GM13977 (cell line): ENCODE measurements around the gene PROM2.
"Not testable (repeated sequence)": the region's sequence is repeated elsewhere in the genome, so short reads cannot be mapped to it uniquely, and the experiment has no call there.

Experiments
- DNase-seq: peaks from one replicate; pipeline ENCODE4 v3.0.0; 2012; ENCODE audit warnings: low spot score
- in situ Hi-C: fragments of 300-500 bp; cut with MboI; formaldehyde crosslinking; loops from one replicate; pipeline ENCODE4 v1.12.0; 2022; ENCODE audit warnings: low sequenced_read_pairs, low pct_unique_long_range_greater_than_20kb, mixed read lengths, inconsistent platforms; ENCODE audit not compliant: unreplicated experiment
- TF ChIP-seq, protein P1 (sequence below): IDR thresholded peaks from 2 replicates; pipeline ENCODE4 v1.5.1; 2012; ENCODE audit warnings: mild to moderate bottlenecking, control low read depth; ENCODE audit not compliant: insufficient read depth; ENCODE audit errors: extremely low read depth, missing control alignments

Gene PROM2

DNA sequence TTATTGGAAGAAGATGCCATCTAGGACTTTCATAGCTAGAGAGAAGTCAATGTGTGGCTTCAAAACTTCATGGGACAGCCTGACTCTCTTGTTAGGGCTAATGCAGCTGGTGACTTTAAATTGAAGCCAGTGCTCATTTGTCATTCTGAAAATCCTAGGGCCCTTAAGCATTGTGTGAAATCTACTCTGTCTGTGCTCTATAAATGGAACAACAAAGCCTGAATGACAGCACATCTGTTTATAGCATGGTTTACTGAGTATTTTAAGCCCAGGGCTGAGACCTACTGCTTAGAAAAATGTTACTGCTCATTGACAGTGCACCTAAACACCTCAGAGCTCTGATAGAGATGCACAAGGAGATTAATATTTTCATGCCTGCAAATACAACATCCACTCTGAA, 36.1 kb upstream of the PROM2 start:
- in situ Hi-C loops: no loop called here
- TF ChIP-seq, protein P1, sequence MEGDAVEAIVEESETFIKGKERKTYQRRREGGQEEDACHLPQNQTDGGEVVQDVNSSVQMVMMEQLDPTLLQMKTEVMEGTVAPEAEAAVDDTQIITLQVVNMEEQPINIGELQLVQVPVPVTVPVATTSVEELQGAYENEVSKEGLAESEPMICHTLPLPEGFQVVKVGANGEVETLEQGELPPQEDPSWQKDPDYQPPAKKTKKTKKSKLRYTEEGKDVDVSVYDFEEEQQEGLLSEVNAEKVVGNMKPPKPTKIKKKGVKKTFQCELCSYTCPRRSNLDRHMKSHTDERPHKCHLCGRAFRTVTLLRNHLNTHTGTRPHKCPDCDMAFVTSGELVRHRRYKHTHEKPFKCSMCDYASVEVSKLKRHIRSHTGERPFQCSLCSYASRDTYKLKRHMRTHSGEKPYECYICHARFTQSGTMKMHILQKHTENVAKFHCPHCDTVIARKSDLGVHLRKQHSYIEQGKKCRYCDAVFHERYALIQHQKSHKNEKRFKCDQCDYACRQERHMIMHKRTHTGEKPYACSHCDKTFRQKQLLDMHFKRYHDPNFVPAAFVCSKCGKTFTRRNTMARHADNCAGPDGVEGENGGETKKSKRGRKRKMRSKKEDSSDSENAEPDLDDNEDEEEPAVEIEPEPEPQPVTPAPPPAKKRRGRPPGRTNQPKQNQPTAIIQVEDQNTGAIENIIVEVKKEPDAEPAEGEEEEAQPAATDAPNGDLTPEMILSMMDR: no peak
- no peak for DNase-seq

DNA sequence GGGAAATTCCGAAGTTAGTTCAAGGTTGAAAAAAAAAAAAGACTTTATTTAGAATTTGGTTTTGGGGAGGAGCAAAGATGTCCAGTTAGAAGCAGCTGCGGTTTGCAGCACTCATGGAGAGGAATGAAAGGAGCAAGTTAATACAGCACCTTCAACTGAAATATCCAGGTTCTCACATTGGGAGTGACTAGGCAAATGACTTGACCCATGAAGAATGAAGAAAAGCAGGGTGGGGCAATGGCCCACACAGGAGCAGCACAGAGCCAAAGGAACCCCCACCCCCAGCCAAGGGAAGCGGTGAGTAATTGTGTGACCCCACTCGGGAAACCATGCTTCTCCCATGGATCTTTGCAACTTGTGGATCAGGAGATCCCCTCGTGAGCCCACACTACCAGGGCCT, 34.2 kb upstream of the PROM2 start:
- TF ChIP-seq, protein P1: no peak
- in situ Hi-C loops: no loop called here
- DNase-seq: no peak

GRCh38 chr2:95240556-95240955, 33.7 kb upstream of the PROM2 start:
- no peak for DNase-seq
- TF ChIP-seq, protein P1: no peak
- in situ Hi-C loops: no loop called here

DNA sequence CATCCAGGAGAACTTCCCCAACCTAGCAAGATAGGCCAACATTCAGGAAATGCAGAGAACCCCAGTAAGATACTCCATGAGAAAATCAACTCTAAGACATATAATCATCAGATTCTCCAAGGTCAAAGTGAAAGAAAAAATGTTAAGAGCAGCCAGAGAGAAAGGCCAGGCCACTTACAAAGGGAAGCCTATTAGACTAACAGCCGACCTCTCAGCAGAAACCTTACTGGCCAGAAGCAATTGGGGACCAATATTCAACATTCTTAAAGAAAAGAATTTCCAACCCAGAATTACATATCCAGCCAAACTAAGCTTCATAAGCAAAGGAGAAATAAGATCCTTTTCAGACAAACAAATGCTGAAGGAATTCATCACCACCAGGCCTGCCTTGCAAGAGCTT, 32.2 kb upstream of the PROM2 start:
- DNase-seq, in situ Hi-C loops: not testable (repeated sequence)

DNA sequence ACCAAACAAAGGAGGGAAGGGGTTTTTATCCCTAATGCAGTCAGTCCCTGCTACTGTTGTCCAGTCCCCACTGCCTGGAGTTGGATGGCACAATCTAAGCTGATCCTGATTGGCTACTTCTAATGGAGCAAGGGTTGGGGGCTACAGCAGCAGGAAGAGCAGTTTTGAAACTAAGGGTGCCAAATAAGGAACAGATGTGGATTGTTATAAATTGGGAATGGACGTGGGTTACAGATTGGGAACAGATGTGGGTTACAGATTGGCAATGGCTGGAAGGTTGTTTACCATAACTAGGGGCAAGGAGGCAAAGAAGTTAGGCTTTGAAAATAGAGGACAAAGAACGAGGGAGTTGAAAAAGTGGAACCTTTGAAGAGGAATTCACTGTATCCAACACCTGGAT, 16.0 kb upstream of the PROM2 start:
- in situ Hi-C loops: no loop called here
- TF ChIP-seq, protein P1: no peak
- DNase-seq: no peak

DNA sequence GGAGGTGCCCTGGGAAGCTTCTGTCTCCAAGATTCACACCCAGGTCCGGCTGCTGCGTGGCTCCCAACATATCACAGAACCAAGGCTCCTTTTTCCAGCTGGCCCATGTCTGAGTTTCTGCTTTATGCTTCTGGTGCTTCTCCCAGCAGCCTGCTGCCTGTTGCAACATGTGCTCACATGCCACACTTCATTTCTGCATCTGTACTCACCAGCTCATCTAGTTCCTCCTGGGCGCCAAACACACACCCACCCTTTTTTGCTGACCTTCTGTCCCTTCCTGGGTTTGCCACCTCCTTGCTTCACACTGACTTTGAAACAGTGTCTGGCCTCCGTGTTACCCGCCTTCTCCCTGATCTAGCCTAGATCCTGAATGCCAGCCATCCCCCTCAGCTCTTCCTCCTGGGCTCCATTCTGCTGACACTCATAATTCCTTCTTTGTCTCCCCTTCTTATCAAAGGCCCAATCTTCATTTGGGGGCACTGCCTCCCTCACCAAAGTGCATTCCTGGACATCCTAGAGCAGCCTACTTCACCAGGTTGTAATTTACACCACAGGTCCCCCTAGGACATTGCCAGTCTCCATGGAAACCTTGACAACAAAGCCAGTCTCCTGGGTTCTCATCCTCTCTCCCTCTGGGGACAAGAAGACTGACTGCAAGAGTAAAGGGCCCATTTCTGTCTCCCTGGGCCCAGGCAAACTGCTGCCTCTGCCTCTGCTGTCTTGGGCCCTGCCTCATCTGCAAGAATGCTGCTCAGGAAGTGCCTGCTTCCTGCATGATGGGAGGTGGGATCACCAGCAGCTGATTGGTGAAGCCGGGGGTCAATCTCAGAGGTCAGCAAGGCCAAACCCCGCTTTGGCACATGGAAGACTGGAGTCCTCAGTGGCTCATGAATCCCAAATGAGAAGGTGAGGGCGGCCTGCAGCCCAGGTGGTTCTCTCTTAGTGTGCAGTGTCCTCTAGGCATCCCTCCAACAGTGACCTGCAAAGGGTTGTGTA, 13.9 kb upstream of the PROM2 start:
- no peak for DNase-seq
- in situ Hi-C loops: no loop called here
- TF ChIP-seq, protein P1: no peak

DNA sequence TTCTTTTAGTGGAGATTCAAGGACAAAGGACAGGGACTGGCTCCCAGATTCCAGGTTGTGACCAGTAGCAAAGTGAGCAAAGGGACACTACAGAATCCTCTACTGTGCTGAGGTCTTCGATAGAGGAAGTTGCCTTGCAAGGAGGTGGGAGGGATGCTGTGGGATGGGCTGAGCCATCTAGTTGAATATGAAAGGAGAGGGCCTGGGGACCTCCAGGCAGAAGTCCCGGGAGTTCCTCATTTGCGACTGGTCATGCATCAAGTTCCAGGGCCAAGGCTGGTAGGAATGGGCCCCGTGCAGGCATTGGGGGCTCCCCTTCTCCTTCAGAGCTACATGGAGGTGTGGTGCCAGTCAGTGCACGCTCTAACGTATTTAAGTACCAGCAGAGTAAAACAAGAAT, 12.6 kb upstream of the PROM2 start:
- no peak for DNase-seq
- in situ Hi-C loops: no loop called here
- TF ChIP-seq, protein P1: no peak
